Kidney (tissue), 14 donors: Measurements from ENCODE around the gene NGFR. TPM values are rescaled to one million over a fixed set of nuclear protein-coding genes. Genes with fewer than 3 reads are reported as not detected.

Experiments used
- DNase-seq, 5 donors: peaks; one replicate each; pipeline ENCODE4 v3.0.0-alpha.2; 2013 to 2020
- FAIRE-seq: peaks from 2 replicates; lab custom pipeline; 2012; peaks lifted over from hg19 to GRCh38; lab: Jason Lieb, UNC
- H3K27ac ChIP-seq, 2 donors: one replicate each; pipeline ENCODE4 v1.7.0; 2013; ENCODE audit warnings: low read depth in 2 of 2, low read length in 2 of 2, inconsistent platforms in 1 of 2
- H3K27me3 ChIP-seq: one replicate; pipeline ENCODE4 v1.7.1; 2013; ENCODE audit warnings: low read length, inconsistent platforms; ENCODE audit not compliant: control insufficient read depth, insufficient read depth
- H3K36me3 ChIP-seq, 3 donors: one replicate each; pipeline versions ENCODE4 v1.7.0 to v1.7.1; 2013; ENCODE audit warnings: low read length in 3 of 3, control low read depth in 1 of 3, inconsistent platforms in 1 of 3; ENCODE audit not compliant: insufficient read depth in 3 of 3, control insufficient read depth in 2 of 3
- H3K4me1 ChIP-seq, 3 donors: one replicate each; pipeline versions ENCODE4 v1.7.0 to v1.7.1; 2013; ENCODE audit warnings: low read length in 3 of 3, inconsistent platforms in 1 of 3, low read depth in 1 of 3; ENCODE audit not compliant: control insufficient read depth in 2 of 3, insufficient read depth in 2 of 3
- H3K4me3 ChIP-seq, 3 donors: one replicate each; pipeline versions ENCODE4 v1.7.0 to v1.8.1; 2013; ENCODE audit warnings: low read length in 3 of 3, control low read depth in 1 of 3, inconsistent platforms in 1 of 3
- H3K9ac ChIP-seq, 3 donors: one replicate each; pipeline versions ENCODE4 v1.7.0 to v1.7.1; 2013; ENCODE audit warnings: low read length in 3 of 3, control low read depth in 1 of 3, inconsistent platforms in 1 of 3
- H3K9me3 ChIP-seq, 3 donors: one replicate each; pipeline versions ENCODE4 v1.7.0 to v1.7.1; 2013; ENCODE audit warnings: low read length in 3 of 3, control low read depth in 1 of 3, inconsistent platforms in 1 of 3; ENCODE audit not compliant: control insufficient read depth in 2 of 3, insufficient read depth in 1 of 3
- CTCF ChIP-seq: IDR thresholded peaks from 3 replicates; pipeline ENCODE4 v1.5.1; 2012; ENCODE audit warnings: mild to moderate bottlenecking, moderate library complexity, borderline replicate concordance; ENCODE audit not compliant: insufficient read depth; ENCODE audit errors: extremely low read depth
- intact Hi-C: fragments of 100-400 bp; cut with DNase I; formaldehyde crosslinking; loops from one replicate; pipeline ENCODE4 v1.11.1; 2022
- polyA plus RNA-seq: library from polyadenylated mRNA; stranded (reverse); fragments of 350-450 nt; fragmentation: Illumina TruSeq; extraction: RNeasy Lipid Tissue Mini Kit (QIAGEN cat#74804); gene quantifications from one replicate; pipeline ENCODE4 v1.2.3, GENCODE V29; 2014; ENCODE audit warnings: low read depth, low replicate concordance; ENCODE audit not compliant: insufficient read depth
- total RNA-seq: library from RNA; stranded (reverse); fragmentation: NEBNext Ultra II Directional; extraction: Animal tissue kit (Norgen Biotek cat#: 25700); gene quantifications from one replicate; pipeline ENCODE4 v1.2.1, GENCODE V29; 2021
- donor health status: control.
- donor health status: control.
- donor health status: control.
- donor health status: control.
- donor health status: control.
- donor health status: DM: yes; HTN: yes; CAD: no.
- donor health status: Normal renal cell carcinoma (clear cell type).

Gene NGFR
- total and polyA plus RNA-seq, 2 donors from 2014 or later: 9.4 to 13.2 TPM

- H3K9ac ChIP-seq: no peak overlapping the region
- no peak for FAIRE-seq
- TF ChIP-seq CTCF: no peak
- H3K9me3 ChIP-seq: peaks cover 0 to 3% (median 0%) of the 10 kb centered on the region in 3 donors
- H3K27ac ChIP-seq: no peak overlapping the region
- H3K4me1 ChIP-seq: peaks cover 0 to 2% (median 0%) of the 10 kb centered on the region in 3 donors
- DNase-seq: peak in 3 of 5 donors; percentile 41 to 59 (median 46)
- no peak overlapping the region for H3K4me3 ChIP-seq
- H3K27me3 ChIP-seq: no peaks in the 10 kb centered on the region
- intact Hi-C loops: no loop called here
- H3K36me3 ChIP-seq: no peaks in the 10 kb centered on the region
Measured at GRCh38 chr17:49545806-49546545, 50.9 kb downstream of the NGFR start.

- Histone ChIP-seq H3K27ac (no peak overlapping the region), H3K9me3 (no peaks in the 10 kb centered on the region), H3K4me3 (no peak overlapping the region), H3K4me1 (peaks cover 0 to 2% (median 0%) of the 10 kb centered on the region in 3 donors), H3K27me3 (no peaks in the 10 kb centered on the region), H3K36me3 (no peaks in the 10 kb centered on the region), H3K9ac (no peak overlapping the region)
- no peak for FAIRE-seq
- no peak for DNase-seq
- no peak for TF ChIP-seq CTCF
- intact Hi-C loops: no loop called here
Measured at GRCh38 chr17:49546546-49547535, 51.7 kb downstream of the NGFR start.

- no peak for TF ChIP-seq CTCF
- FAIRE-seq (no peak), DNase-seq (peak in 1 of 5 donors; percentile 63)
Measured at GRCh38 chr17:49547566-49547965, 52.5 kb downstream of the NGFR start.

More at GRCh38 chr17:49547566-49547965, 52.5 kb downstream of the NGFR start:
- Histone ChIP-seq H3K36me3 (no peaks in the 10 kb centered on the region), H3K9ac (no peak overlapping the region), H3K4me1 (peaks cover 0 to 2% (median 0%) of the 10 kb centered on the region in 3 donors), H3K4me3 (no peak overlapping the region), H3K27ac (no peak overlapping the region), H3K27me3 (no peaks in the 10 kb centered on the region), H3K9me3 (no peaks in the 10 kb centered on the region)
- intact Hi-C loops: no loop called here
